Measurements from ENCODE around the gene AHCYL2.

- TF ChIP-seq CTCF (IDR thresholded peaks at IDR 0.05 in 4 of 5, conservative IDR thresholded peaks at IDR 0.05 in 1 of 5) = no peak
- TF ChIP-seq POLR2A (IDR thresholded peaks at IDR 0.05) = no peak
Measured at GRCh38 chr7:129273936-129274335, 49.1 kb downstream of the AHCYL2 start.

Data from gastrocnemius medialis (tissue), 4 donors.